Vagina (tissue), 2 donors: ENCODE results near the gene MPRIP. TPM values are rescaled to one million over a fixed set of nuclear protein-coding genes. Genes with fewer than 3 reads are reported as not detected.

ENCODE experiments used
- DNase-seq, 2 donors: peaks; one replicate each; pipeline ENCODE4 v3.0.0-alpha.2; 2017; ENCODE audit errors: extremely low spot score in 2 of 2
- H3K27ac ChIP-seq: fragments of 200-600 bp; sonication (generic); one replicate; pipeline ENCODE4 v1.5.1; 2019
- H3K27me3 ChIP-seq: fragments of 200-600 bp; sonication (generic); one replicate; pipeline ENCODE4 v1.5.1; 2019
- H3K36me3 ChIP-seq, 2 donors: fragments of 200-600 bp; sonication (generic); one replicate each; pipeline ENCODE4 v1.5.1; 2017 to 2019
- H3K4me1 ChIP-seq: fragments of 200-600 bp; sonication (generic); one replicate; pipeline ENCODE4 v1.5.1; 2019
- H3K4me3 ChIP-seq, 2 donors: fragments of 200-600 bp; sonication (generic); 1 replicate in 1 of 2; 2 replicates in 1 of 2; pipeline ENCODE4 v1.5.1; 2016 to 2019
- H3K9me3 ChIP-seq: fragments of 200-600 bp; sonication (generic); one replicate; pipeline ENCODE4 v1.5.1; 2019
- CTCF ChIP-seq, 3 experiments: fragments of 450-650 bp in 2 of 3; fragments of 200-600 bp in 1 of 3; sonication (generic) in 1 of 3; IDR thresholded peaks; one replicate each; pipeline ENCODE4 v1.5.1; 2017 to 2019; ENCODE audit warnings: antibody characterized with exemption in 3 of 3, mild to moderate bottlenecking in 2 of 3, moderate library complexity in 2 of 3
- POLR2A ChIP-seq, 2 donors: fragments of 450-650 bp; IDR thresholded peaks; one replicate each; pipeline ENCODE4 v1.6.1; 2017; ENCODE audit warnings: antibody characterized with exemption in 2 of 2, mild to moderate bottlenecking in 2 of 2, moderate library complexity in 2 of 2
- POLR2AphosphoS5 ChIP-seq, 2 donors: sonication (generic); formaldehyde crosslinking; IDR thresholded peaks; one replicate each; pipeline ENCODE4 v1.9.0; 2017; ENCODE audit warnings: antibody characterized with exemption in 2 of 2, mild to moderate bottlenecking in 2 of 2, low read depth in 1 of 2; ENCODE audit not compliant: insufficient read depth in 1 of 2
- intact Hi-C: fragments of 100-400 bp; cut with DNase I; formaldehyde crosslinking; loops from one replicate; pipeline ENCODE4 v1.15.1; 2023
- small RNA-seq: library from RNA; depleted of rRNA; stranded (forward); fragments of <200 nt; gene quantifications from one replicate; pipeline ENCODE3, GENCODE V24; 2016
- total RNA-seq: library from RNA; depleted of rRNA; stranded (reverse); fragments of >200 nt; gene quantifications from one replicate; pipeline ENCODE4 v1.2.3, GENCODE V29; 2016

MPRIP gene
- total RNA-seq, 1 donor from 2014 or later = 202 TPM

GRCh38 chr17:17237026-17237799 lies 195.0 kb downstream of the MPRIP start, which contains the start of gene FLCN:
TSS of gene FLCN (minus strand) at chr17:17237168. CDS start at chr17:17228137, 9,031 bp downstream.
- Histone ChIP-seq H3K4me3 (peak within 1 kb of the TSS; percentile 97 to 100), H3K4me1 (peaks cover 34% of the 10 kb centered on the region), H3K27me3 (no peaks in the 10 kb centered on the region), H3K9me3 (no peaks in the 10 kb centered on the region), H3K36me3 (peaks cover 0 to 4% of the 10 kb centered on the region in 2 donors), H3K27ac (peak within 1 kb of the TSS; percentile 94)
- TF ChIP-seq POLR2AphosphoS5 (IDR thresholded peaks at IDR 0.05; ENCODE audit: insufficient read depth in 1 of 2, low read depth in 1 of 2) (peak; percentile 97), POLR2A (IDR thresholded peaks at IDR 0.05) (peak in 1 of 2 donors; percentile 83), CTCF (IDR thresholded peaks at IDR 0.05) (peak in 1 of 3 experiments; percentile 28)
- peak in 1 of 2 donors; percentile 93 for DNase-seq
- intact Hi-C loops = no loop called here

GRCh38 chr17:17239832-17240231 lies 197.6 kb downstream of the MPRIP start:
- no peak for DNase-seq
- TF ChIP-seq CTCF (IDR thresholded peaks at IDR 0.05) = no peak
- Histone ChIP-seq H3K27ac (no peak overlapping the region), H3K27me3 (no peaks in the 10 kb centered on the region), H3K9me3 (no peaks in the 10 kb centered on the region), H3K36me3 (no peaks in the 10 kb centered on the region), H3K4me1 (peaks cover 25% of the 10 kb centered on the region), H3K4me3 (no peak overlapping the region)
- intact Hi-C loops = no loop called here

- Histone ChIP-seq H3K27ac (no peak overlapping the region), H3K36me3 (peaks cover 0 to 2% of the 10 kb centered on the region in 2 donors), H3K9me3 (no peaks in the 10 kb centered on the region), H3K4me1 (peaks cover 10% of the 10 kb centered on the region), H3K4me3 (no peak overlapping the region), H3K27me3 (no peaks in the 10 kb centered on the region)
- DNase-seq = no peak
- intact Hi-C loops = no loop called here
- TF ChIP-seq CTCF (IDR thresholded peaks at IDR 0.05) (no peak), POLR2A (IDR thresholded peaks at IDR 0.05) (no peak), POLR2AphosphoS5 (IDR thresholded peaks at IDR 0.05; ENCODE audit: insufficient read depth in 1 of 2, low read depth in 1 of 2) (no peak)
Measured at GRCh38 chr17:17241656-17242055, 199.4 kb downstream of the MPRIP start.

- H3K4me1 ChIP-seq = peaks cover 10% of the 10 kb centered on the region
- no peaks in the 10 kb centered on the region for H3K9me3 ChIP-seq
- DNase-seq = no peak
- TF ChIP-seq CTCF (IDR thresholded peaks at IDR 0.05) (no peak), POLR2AphosphoS5 (IDR thresholded peaks at IDR 0.05; ENCODE audit: insufficient read depth in 1 of 2, low read depth in 1 of 2) (no peak), POLR2A (IDR thresholded peaks at IDR 0.05) (no peak)
- no peaks in the 10 kb centered on the region for H3K27me3 ChIP-seq
- H3K4me3 ChIP-seq = no peak overlapping the region
- no peak overlapping the region for H3K27ac ChIP-seq
- peaks cover 0 to 8% of the 10 kb centered on the region in 2 donors for H3K36me3 ChIP-seq
- intact Hi-C loops = no loop called here
Measured at GRCh38 chr17:17242246-17242645, 200.0 kb downstream of the MPRIP start.

Small RNA genes lying within 50 kb of the gene (small RNA-seq; reads per million reads assigned to genes)
- gene RNU6-767P = not detected

Other genes starting within 250 kb of the MPRIP start
- not detected for gene TNFRSF13B, start 70.3 kb upstream of the MPRIP start, total RNA-seq
- gene PLD6, start 163.9 kb downstream of the MPRIP start, total RNA-seq = 0.74 TPM
- gene FLCN, start 194.7 kb downstream of the MPRIP start, total RNA-seq = 82.0 TPM
- gene COPS3, start 238.8 kb downstream of the MPRIP start, total RNA-seq = 48.1 TPM